ENCODE data around the gene EGFLAM.

Gene EGFLAM

DNA sequence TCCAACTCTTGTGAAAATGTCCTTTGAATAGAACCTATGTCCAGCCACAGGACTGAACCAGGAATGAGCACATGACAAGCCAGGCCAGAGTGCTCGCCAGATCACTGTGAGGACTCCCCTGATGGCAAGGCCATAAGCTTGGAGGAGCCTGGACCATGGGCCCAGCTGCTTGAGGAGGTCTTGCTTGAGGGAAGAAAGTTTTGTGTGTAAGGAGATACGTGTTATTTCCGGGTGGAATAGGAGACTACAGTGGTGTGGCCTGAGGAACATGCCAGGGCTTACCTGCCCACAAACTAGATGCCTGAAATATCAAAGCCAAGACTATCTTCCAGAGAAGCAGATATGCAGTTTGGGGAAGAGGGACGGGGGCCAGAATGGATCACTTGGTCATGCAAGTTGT is 213.3 kb downstream of the EGFLAM start:
- no peak for DNase-seq (ENCODE audit: low read depth in 3 of 3)

DNA sequence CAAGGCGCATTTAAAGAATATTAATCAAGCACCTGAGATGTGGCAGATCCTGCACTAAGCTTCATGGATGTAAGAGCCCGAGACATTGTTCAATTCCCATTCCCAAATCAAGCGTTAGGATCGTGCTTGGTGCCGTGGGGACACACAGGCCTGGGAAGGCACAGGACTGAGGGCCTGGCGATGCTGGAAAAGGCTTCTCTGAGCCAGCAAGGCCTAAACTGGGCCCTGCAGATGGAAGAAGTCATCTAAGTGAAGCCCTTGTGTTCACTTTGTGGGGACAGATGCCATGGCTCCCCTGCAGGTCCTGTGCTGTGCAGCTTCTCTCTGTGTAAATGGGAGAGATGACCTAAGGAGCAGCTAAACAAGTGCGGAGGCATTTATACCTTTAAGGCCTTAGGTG is 214.2 kb downstream of the EGFLAM start:
- no peak for DNase-seq (ENCODE audit: low read depth in 3 of 3)

DNA sequence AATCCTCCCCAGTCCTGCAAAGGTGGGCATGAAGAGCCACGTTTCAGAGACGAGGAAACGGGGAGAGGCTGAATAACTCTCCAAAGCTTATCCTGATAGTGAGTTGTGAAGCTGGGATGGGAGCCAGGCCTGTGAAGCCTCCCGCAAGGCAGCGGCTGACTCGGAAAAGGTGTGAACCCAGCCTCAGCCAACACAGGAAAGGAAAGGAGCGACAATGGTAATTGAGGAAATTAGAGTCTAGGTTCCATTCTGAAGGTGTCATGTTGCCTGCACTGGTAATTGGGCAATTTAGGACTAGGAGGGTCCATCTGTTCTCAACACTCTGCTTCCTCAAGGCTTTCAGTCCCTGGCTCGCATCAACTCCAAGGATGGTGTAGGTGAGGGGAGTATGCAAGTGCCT is 214.6 kb downstream of the EGFLAM start:
- no peak for DNase-seq (ENCODE audit: low read depth in 3 of 3)

DNA sequence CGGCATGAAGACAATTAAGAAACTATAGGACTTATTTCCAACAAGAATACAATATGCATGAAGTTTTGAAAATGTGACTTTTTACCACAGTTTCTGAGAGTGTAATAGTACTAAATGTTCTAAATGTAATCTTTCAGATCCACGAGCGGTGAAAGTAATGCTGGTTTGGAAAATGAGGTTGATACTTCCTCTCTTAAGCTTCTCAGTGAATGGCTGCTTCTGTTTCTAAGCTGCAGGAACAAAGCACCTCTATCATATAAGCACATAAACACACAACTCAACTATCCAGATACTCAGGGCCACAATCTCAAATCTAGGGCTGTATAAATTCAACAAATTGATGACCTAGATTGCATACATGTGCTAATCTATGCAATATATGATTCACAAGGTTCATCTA is 219.8 kb downstream of the EGFLAM start:
- DNase-seq (ENCODE audit: low read depth in 3 of 3), result no peak

DNA sequence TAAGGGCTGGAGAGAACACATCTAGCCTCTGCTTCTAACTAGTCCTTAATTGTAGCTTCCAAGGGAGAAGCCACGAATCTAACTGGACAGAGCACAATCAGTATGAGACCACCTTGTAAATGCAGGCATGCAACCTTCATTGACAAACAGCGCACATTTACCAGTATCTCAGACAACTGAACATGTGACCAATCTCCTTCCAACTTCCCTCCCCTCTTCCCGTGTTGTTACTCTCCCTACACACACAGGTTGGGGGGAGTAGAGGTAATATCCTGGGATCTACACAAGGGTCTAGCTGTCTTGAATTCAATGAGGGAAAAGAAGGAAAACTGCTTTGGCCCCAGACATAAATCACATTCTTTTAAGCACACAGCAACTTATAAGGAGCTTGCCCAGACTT is 220.5 kb downstream of the EGFLAM start:
- no peak for DNase-seq (ENCODE audit: low read depth in 3 of 3)

DNA sequence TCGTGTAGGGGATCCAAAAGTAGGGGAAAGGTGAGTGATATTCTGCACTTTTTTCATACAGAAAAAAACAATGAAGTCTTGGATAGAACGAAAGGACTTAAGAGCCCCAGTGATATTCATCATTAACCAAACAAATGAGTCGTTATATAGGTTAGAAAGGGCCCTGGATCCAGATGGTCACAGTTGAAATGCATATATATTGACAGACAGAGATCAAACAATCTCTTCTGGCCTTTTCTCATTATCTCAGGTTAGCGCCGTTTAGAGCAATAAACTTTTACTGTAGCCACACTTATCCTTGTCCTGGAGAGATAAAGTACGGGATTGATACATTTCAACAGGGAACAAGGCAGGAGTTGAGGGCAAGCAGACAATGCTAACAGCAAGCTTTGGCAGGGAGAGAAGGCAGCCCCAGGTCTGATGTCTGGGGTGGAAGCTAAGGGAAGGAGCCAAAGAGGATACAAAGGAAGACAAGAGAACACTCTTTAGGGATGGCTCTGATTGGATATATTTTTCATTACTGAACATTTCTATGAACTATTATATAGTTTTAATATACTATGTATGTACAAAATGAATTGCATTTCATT is 221.1 kb downstream of the EGFLAM start:
- no peak for DNase-seq (ENCODE audit: low read depth in 3 of 3)

DNA sequence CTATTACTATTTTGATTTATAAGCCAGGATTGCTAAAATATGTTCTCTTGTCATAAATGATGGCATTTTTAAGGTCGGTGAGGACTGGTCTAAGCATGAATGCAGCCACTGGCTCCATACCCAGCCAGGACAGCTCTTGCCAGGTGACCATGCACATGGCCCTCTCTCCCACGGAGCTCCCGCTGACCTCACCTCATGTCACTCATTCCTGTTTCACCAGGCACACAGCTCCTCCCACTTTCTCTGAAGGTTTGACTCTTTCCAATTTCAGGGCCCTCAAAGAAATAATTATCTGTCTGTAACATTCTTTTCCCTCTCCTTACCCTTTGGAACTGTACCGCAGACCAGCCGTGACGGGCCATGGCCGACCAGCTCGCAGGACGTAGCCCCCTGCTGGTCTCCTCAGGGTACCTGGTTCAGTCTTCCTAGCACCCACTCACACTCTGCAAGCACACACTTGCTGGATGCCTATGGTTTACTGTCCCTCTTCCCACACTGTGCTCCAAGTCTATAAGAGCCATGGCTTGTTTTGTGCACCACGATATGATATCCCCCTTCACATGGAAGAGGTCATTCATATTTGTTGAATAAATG is 225.5 kb downstream of the EGFLAM start:
- DNase-seq (ENCODE audit: low read depth in 3 of 3), result no peak

DNA sequence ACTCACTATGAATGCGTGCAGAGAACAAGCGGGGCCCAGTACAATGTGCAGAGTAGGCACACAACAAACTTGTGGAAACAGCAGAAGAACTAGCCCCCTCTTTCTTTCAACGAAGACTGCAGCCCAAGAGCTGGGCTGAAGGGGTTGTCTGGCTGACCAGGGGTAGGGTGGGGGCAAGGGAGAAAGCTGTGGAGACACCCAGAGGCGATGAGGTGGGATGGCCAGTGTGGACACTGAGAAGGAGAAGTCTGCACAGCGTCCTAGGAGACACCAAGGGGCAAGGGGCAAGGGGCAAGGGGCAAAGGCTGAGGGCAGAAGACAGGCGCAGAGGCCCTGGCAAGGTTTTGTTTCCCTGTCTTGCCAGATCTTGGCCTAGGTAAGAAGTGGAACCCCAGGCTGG is 235.8 kb downstream of the EGFLAM start:
- DNase-seq (ENCODE audit: low read depth in 3 of 3), result no peak

DNA sequence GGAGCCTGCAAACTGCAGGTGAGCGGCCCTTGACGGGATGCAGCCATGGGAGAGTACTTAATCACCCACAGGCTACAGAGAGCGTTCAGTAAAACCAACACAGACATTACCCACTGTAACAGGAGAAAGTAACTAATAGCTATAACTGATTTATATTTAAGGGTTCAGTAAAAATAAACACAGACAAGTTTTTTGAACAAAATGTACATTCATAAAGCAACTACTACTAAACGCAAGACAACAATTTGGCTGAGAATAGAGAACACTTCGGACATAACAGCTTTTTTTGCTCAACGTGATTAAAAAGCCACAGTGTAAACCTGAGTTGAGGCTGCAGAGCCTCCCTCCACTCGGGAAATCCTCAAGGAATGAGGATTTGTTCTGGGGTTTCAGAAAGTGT is 236.4 kb downstream of the EGFLAM start:
- DNase-seq (ENCODE audit: low read depth in 3 of 3), result no peak

DNA sequence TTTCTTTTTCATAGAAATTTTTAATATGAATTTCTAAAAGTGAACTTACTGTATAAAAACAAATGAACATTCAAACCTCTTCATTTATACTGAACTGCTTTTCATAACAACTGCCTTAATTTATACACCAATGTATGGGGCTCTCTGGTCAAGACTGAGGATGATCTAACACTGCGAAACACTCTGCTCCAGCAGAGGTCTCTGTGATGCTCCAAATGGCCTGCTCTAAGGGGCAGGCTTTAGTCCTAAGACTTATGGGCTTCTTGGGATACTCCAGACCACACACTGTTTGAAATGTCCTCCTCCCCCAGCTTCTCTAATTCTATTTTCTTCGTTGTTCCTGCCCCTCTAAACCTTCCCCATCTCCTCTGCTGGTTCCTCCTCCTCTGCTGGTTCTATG is 239.6 kb downstream of the EGFLAM start:
- DNase-seq (ENCODE audit: low read depth in 3 of 3), result no peak

DNA sequence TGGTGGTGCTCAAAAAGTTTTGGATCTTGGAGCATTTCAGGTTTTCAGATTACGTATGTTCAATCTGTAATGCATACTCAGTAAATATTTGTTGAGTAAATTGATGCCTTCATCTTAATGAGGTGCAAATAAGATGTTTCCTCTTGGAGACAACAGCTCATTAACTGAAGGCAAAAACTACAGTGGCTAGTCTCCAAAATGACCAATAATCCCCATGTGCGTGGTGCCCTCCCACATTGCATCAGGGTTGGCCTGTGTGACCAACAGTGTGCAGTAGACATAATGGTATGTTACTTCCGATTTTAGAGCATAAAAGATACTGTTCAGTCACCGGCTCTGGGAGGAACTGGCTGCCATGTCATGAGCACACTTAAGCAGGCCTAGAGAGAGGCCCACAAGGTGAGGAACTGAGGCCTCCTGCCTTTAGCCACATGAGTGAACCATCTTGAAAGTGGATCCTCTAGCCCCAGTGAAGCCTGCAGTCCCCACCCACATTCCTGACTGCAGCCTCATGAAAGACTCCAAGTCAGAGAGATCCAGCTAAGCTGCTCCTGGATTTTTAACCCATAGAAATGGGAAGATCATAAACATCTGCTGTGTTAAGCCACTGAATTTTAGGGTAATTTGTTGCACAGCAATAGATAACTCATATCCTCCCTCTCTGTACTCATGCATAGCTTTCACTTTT is 242.4 kb downstream of the EGFLAM start:
- DNase-seq (ENCODE audit: low read depth in 3 of 3), result no peak

DNA sequence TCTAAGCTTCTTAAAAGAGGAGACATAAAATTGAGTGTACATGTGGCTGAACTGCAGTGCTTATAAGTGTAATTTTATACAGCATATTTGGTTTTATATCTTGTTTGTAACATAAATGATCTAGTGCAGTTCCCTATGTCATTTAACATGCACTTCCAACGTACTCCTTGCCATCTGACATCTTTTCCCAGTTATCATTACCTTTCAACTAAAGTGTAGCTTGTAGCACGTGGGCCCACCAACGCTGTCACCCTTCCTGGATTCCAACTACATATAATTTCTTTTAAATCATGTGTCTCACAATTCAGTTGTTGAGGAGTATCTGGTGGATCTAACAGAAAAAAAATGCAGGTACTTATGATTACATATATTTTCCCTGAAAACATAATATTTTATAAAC is 247.9 kb downstream of the EGFLAM start:
- no peak for DNase-seq (ENCODE audit: low read depth in 3 of 3)

DNA sequence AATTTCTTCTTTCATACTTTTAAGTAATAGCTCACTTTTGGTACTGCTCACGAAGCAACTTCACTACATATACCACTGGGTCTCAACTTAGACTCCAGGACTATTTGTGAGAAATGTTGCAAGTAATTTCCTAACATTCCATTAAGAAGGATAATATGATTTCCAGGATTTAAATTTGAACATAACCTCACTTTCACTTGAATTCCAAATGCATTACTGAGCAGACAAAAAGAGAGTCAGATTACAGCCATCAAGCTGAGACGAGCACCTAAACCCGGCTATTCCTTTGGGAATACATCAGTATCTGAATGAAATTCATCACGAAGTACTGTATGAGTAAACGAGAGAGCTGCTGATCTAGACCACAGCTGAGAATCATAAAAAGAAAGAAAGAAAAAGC is 250.8 kb downstream of the EGFLAM start:
- no peak for DNase-seq (ENCODE audit: low read depth in 3 of 3)
